PC-3 (cell line): Measurements from ENCODE around the gene HEXIM1.

Experiments used
- CTCF ChIP-seq: fragments of 300-600 bp; sonication (generic); conservative IDR thresholded peaks from 2 replicates; pipeline ENCODE4 v1.5.1; 2017; ENCODE audit warnings: antibody characterized with exemption, low read depth, mild to moderate bottlenecking, low read length
- EZH2 ChIP-seq: fragments of 300-600 bp; sonication (generic); IDR thresholded peaks from one replicate; pipeline ENCODE4 v1.6.1; 2017; ENCODE audit warnings: antibody characterized with exemption, mild to moderate bottlenecking, low read length; ENCODE audit not compliant: unreplicated experiment

- TF ChIP-seq EZH2 (no peak), CTCF (no peak)
These were observed 8.0 kb downstream of the HEXIM1 start for GRCh38 chr17:45156242-45156641.
